HG02798 (cell line): ENCODE measurements around the gene WSB1.
A peak's percentile ranks its signal among the peaks of the same experiment; 100 is the strongest.
"Not testable (repeated sequence)": the region's sequence is repeated elsewhere in the genome, so short reads cannot be mapped to it uniquely, and the experiment has no call there.

Source experiments
- ATAC-seq: cut with Tn5 transposase; IDR thresholded peaks from one replicate; pipeline ENCODE4 v1.9.1; 2021; ENCODE audit warnings: mild to moderate bottlenecking; ENCODE audit not compliant: unreplicated experiment, poor library complexity

The WSB1 gene, protein sequence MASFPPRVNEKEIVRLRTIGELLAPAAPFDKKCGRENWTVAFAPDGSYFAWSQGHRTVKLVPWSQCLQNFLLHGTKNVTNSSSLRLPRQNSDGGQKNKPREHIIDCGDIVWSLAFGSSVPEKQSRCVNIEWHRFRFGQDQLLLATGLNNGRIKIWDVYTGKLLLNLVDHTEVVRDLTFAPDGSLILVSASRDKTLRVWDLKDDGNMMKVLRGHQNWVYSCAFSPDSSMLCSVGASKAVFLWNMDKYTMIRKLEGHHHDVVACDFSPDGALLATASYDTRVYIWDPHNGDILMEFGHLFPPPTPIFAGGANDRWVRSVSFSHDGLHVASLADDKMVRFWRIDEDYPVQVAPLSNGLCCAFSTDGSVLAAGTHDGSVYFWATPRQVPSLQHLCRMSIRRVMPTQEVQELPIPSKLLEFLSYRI

DNA sequence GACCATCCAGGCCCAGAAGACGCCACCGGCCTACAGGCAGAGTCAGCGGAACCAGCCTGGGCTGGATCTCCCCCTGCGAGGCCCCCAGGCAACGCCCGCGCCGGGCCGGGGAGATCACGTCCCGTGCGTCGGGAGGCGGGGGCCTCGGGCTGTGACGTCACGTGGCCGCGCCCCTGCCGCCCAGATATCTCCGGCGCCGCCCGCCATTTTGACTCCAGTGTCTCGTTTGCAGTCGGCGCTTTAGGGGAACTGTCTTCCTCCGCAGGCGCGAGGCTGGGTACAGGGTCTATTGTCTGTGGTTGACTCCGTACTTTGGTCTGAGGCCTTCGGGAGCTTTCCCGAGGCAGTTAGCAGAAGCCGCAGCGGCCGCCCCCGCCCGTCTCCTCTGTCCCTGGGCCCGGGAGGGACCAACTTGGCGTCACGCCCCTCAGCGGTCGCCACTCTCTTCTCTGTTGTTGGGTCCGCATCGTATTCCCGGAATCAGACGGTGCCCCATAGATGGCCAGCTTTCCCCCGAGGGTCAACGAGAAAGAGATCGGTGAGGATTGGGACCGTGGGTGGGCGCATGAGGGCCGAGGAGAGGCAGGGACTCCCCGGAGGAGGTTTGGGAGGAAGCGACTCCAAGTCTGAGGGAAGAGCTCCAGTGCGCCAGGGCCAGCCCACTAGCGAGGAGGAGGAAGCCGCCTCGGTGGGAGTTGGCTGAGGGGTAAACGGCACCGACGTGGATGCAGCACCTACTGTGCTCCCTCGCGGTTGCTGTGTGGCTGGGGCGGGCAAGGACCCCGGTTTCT is at the start of gene WSB1:
Gene WSB1, plus strand, starts transcription at position 217 of the 791 bp plus-strand sequence. Its CDS starts 282 bp downstream, at position 499.
- ATAC-seq: peak; percentile 89

DNA sequence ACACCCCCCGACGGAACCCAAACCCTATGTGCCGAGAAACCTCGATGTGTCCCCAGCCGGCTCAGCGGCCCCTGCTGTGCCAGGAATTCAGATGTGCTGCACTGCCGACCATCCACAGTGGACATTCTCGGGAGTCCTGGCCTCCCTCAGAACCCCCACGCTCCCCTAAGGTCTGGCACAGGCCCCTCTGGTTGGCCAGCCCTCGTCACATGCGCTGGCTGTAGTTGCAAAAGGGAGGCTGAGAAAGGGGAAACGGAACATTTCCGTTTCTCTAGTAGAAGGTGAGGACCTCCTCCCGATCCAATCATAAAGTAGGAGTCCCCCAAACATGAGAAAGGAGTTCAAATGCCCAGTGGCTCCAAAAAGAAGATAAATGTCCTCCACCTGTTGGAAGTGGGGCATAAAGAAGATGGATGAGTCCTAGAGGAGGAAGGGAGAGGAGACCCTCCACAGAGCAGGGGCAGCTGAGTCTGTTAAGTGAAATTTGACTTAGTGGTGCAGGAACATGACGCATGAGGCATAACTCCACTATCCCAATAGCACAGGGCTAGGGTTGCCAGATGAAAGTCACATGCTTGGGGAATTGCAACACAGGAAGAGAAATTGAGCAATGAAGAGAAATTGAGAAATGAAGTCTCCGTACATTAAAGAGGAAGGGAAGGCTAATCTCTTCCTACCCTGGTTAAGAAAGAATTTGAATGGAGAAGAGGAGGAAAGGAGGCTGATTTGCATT is 49.3 kb upstream of the WSB1 start:
- ATAC-seq: no peak

DNA sequence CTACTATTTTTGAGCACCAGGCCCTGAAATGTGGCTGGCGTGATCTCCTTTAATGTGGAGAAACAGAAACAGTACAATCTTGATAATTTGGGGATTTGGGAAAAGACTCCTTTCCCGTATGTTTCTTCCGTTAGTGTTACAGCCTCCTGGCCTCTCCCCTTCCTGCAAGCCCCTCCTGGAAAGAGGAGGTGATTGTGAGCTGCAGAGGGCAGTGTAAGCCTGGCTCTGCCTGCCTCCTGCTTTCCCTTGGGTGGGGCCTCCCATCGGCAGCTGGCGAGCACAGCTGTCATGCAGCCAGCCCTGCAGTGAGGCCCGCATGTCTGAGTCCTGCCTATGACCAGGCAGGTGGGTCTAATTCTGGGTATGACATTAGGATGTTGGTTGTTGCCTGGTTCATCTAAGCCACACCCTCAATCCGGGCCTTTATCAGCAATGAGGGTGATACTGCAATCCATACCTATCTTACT is 48.7 kb upstream of the WSB1 start:
- peak; percentile 89 for ATAC-seq

DNA sequence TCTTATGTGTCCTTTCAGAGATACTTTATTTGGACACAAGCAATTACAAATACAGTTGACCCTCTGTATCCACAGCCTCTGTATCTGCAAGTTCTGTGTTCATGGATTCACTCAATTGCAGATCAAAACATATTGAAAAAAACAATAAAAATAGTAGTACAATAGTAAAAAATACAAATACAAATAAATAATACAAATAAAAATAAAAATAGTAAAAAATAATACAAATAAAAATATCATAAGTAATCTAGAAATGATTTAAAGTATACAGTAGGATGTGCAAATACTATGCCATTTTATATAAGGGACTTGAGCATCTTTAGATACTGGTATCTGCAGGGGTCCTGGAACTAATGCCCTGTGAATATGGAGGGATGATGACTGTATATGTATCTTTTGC is 47.4 kb upstream of the WSB1 start:
- ATAC-seq: no peak

DNA sequence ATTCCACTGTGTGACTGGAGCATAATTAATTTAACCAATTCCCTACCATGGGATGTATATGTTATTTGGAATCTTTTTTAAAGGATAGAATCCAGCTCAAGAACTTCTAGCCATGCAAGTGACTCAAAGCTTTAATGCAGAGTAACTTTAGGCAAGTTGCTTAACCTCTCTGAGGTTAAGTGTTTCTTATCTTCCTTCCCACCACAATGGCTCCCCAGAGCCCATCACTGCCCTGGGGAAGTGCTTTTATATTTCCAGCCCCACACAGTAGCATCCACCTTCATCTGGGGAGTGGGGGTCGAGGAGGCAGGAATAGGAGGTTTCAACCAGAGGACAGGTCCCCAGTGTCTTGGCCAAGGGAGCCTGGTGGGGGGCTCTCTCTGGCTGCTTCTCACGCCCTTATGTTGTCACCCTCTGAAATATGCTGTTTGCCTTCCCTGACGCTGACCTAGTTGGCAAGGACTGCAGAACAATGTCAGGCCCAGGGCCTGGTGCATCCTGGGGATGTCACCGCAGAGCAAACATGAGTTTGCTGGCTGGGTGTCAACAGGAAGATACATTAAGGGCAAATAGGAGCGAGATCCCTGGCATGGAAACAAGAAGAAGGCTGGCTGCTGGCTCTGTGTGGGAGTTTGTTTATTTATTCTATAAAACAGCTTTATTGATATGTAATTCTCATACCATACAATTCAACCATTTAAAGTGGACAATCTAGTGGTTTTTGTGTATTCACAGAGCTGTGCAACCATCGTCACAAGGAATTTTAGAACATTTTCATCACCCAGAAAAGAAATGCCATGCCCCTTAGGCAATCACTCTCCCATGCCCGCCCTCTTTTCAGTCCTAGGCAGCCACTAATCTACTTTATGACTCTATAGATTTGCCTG is 46.6 kb upstream of the WSB1 start:
- ATAC-seq: no peak

DNA sequence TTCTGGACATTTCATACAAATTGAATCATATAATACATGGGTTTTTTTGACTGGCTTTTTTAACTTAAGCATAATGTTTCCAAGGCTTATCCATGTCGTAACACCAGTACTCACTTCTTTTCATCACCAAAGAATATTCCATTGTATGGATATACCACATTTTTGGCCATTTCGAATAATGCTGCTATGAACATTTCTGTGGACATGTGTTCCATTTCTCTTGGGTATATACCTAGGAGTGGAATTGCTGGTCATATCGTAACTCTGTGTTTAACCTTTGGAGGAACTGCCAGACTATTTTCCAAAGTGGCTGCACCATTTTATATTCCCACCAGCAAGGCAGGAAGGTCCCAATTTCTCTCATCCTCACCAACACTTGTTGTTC is 46.0 kb upstream of the WSB1 start:
- ATAC-seq: no peak

DNA sequence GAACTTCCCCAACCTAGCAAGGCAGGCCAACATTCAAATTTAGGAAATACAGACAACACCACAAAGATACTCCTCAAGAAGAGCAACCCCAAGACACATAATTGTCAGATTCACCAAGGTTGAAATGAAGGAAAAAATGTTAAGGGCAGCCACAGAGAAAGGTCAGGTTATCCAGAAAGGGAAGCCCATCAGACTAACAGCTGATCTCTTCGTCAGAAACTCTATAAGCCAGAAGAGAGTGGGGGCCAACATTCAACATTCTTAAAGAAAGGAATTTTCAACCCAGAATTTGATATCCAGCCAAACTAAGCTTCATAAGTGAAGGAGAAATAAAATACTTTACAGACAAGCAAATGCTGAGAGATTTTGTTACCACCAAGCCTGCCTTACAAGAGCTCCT is 43.1 kb upstream of the WSB1 start:
- ATAC-seq: not testable (repeated sequence)

DNA sequence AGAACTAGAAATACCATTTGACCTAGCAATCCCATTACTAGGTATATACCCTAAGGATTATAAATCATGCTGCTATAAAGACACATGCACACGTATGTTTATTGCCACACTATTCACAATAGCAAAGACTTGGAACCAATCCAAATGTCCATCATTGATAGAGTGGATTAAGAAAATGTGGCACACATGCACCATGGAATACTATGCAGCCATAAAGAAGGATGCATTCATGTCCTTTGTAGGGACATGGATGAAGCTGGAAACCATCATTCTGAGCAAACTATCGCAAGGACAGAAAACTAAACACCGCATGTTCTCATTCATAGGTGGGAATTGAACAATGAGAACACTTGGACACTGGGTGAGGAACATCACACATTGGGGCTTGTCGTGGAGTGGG is 39.1 kb upstream of the WSB1 start:
- ATAC-seq: not testable (repeated sequence)

DNA sequence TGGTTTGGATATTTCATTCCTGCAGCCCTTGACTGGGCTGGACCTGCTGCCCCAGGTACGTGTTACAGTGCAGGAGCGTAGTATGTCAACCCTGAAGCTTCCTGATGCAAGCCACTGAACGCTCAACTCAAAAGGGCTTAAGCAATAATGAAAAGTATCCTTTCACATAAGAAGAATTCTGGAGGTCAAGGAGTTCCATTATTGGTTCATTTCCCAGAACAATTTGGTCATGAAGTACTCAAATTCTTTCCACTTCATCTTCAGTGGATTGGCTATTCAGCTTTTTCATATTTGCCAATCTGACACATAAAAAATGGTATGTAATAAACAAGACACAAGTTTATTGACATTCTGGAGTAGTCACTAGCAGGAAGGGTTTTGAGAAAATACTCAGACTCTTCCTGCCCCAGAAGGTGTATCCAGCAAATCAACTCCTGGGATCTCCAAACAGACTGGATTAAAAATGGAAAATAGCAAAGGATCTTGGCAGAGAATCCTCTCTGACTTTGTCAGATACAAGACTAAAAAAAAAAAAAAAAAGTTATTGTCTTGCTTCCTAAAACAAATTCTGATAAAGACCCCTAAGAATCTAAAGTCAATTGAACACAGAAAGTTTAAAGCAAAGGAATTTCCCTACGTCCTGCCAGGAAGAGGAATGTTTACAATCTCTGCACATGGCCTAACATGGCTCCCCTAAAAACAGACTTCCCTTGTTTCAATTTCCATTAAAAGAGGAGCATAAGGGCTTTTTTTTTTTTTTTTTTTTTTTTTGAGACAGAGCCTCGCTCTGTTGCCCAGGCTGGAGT is 37.5 kb upstream of the WSB1 start:
- no peak for ATAC-seq

DNA sequence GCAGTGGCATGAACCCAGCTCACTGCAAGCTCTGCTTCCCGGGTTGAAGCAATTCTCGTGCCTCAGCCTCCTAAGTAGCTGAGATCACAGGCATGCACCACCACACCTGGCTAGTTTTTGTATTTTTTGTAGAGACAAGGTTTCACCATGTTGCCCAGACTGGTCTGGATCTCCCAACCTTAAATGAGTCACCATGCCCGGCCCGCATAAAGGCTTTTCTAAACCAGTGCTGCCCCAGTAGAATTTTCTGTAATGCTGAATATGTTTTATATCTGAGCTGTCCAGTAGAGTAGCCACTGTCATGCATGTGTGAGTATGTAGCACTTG is 36.9 kb upstream of the WSB1 start:
- ATAC-seq: no peak

DNA sequence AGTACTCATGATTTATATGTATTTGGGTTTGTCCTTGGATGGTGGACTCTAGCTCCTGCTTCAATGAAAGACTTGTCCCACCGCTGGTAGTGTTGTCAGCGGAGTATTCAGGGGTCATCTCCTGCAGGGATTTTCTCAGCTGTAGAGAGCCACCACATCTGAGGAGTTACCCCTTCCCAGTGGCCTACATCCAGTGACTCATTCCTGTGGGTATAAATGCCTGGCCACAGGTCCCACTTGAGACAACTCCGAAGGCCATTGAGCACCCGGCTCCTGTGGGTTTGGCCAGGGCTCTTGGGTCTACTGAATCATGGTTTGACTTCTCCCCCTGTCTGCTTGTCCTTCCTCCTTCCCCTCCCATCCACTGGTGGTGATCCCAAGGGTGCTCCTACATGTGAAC is 34.6 kb upstream of the WSB1 start:
- ATAC-seq: no peak

DNA sequence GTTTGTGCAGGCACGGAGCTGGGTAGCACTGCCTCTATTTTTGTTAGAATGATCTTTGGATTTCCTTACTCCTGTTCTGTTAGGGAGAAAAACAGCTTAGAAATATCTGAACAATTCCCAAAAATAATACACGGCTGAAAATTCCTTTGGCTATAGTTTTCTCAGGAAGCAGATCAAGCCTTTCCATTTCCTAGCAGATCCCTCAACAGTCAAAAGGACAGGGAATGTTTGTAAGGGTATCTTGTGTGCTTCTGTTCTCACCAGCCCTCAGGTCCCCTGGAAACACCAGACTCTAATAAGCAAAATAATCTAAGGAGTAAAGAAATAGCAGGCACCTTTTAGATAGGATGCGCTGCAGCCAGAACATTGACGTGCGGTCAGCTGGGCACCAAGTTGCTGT is 30.5 kb upstream of the WSB1 start:
- no peak for ATAC-seq

DNA sequence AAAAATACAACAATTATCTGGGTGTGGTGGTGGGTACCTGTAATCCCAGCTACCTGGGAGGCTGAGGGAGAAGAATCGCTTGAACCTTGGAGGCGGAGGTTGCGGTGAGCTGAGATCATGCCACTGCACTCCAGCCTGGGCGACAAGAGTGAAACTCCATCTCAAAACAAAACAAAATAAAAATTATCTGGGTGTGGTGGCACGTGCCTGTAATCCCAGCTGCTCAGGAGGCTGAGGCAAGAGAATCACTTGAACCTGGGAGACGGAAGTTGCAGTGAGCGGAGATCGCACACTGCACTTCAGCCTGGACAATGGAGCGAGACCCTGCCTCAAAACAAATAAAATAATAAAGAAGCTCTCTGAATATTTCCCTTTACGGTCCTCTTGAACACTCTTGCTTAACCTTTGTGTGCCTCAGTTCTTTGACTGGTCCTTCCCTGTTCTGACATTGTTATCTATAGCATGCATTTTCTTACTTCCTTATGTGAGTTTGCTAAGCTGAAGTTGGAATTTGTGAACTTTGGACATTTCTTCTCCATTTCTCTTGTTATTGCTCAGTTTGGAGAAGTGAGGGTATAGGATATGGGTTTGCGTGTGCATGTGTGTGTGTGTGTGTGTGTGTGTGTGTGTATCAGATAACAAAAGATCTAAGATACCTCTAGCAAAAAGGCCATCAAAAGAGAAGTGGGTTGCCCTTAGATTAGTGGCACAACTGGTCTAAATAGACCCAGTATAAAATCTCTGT is 29.7 kb upstream of the WSB1 start:
- no peak for ATAC-seq

DNA sequence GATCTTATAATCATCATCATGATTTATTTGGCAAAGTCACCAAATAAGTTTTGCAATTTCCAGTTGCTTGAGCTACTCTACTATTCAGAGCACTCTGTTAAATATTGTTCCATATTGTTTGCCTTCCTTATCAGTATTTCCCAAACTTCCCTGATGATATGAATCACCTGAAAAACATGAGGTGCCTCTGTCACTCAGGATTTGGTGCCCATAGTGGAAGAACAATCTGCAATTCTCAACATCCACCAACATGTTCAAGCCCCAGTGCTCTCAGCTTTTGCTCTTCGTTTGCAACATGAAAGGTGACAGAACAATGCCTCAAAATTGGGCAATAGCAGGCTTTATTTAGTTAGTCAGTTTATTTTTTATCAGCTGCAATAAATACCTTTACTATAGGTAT is 28.6 kb upstream of the WSB1 start:
- no peak for ATAC-seq

DNA sequence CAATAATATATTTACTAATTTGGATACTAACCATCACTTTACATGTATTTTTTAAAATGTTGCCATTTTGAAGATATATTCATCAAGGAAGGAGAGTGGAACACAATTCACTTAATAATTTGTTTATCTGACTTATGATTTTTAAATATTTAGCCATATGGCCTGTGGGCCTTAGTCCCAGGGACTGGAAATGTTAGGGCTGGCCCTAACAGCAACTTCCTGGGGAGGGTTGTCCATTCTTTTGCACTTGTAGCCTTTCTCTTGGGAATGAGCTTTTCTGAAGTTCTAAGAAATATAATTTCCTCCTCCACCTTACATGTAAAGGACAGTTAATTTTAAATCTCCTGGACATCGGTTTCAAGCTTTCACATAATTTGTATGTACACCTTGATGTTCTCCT is 27.7 kb upstream of the WSB1 start:
- ATAC-seq: no peak

DNA sequence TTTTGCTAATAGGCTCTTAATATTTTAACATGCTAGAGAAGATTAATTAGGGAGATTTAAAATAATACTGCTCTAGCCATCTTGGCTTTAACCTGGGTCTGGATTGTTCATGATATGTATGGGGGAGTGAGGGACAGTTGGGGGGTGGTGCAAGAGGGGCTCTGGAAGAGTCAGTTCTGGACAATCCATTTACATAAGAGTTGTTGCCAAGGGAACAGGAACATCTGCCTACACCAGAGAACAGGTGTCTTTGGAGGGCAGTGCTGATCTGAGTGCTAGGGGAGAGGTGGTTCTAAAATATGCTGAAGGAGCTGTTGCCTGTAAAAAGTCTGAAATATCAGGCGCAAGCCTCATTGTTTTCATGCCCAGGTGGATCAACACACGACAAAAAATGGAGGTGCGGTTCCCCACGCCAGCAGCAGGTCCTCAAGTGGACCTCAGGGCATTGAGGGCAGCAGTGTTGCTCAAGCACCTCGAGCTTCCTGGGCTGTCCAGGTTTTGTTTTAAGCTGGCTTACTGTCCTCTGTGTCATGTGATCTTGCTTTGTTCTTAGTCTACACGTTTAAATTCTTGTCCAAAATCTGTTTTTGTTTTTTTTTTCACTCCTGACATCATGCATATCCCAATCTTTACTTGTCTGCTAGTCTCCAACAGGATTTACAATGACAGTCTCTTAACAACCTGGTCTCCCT is 25.4 kb upstream of the WSB1 start:
- no peak for ATAC-seq

DNA sequence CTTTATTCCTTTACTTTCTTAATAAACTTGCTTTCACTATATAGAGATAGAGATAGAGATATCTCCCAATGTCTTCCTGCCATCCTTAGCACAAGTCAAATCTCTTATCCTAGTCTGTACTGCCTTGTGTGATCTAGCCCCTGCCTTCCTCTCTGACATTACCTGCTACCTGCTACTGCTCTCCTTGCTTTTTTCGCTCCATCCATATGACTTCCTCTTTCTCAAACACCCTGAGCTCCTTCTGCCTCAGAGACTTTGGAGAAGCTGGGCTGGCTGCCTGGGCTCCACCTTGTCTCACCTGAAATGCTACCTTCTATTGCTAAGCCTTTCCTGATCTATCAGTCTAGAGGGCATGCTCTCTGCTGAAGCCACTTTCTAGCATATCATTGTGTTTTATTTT is 24.7 kb upstream of the WSB1 start:
- ATAC-seq: no peak

DNA sequence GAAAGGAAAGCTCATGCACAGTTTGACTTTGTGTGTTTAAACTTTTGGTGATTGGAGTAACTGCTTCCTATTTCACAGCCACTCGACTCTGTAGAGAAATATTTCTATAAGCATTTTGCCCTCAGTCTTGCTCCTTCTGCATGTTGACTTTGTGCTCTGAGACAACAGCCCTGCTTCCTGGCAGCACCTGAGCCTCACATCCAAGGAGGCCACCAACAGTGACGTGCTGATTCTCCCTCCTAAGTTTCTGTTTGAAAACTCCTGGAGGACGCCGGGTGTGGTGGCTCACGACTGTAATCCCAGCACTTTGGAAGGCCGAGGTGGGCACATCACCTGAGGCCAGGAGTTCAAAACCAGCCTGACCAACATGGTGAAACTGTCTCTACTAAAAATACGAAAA is 23.9 kb upstream of the WSB1 start:
- no peak for ATAC-seq
